ENCODE results near the gene MAPK14.
"Not testable (repeated sequence)": the region's sequence is repeated elsewhere in the genome, so short reads cannot be mapped to it uniquely, and the experiment has no call there.

Gene MAPK14

DNA sequence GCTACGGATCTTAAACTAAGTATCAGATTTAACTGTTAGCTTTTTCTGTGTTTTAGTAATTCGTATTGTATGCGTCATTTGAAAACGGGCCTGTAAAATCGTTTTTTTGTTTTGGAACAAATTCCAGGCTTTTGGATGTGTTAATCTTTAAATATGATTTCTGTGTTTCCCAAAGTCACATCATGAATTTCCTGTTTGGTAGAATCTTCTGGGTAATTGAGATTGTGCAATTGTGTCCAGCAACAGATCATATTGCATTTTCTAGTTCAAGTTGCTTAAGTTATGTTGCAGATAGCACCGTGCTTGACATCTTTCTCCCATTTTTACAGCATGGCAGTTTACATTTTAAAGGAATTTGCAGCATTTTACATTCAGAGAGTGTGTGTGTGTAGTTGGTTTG is 1.9 kb downstream of the MAPK14 start:
- TF ChIP-seq, protein P1, sequence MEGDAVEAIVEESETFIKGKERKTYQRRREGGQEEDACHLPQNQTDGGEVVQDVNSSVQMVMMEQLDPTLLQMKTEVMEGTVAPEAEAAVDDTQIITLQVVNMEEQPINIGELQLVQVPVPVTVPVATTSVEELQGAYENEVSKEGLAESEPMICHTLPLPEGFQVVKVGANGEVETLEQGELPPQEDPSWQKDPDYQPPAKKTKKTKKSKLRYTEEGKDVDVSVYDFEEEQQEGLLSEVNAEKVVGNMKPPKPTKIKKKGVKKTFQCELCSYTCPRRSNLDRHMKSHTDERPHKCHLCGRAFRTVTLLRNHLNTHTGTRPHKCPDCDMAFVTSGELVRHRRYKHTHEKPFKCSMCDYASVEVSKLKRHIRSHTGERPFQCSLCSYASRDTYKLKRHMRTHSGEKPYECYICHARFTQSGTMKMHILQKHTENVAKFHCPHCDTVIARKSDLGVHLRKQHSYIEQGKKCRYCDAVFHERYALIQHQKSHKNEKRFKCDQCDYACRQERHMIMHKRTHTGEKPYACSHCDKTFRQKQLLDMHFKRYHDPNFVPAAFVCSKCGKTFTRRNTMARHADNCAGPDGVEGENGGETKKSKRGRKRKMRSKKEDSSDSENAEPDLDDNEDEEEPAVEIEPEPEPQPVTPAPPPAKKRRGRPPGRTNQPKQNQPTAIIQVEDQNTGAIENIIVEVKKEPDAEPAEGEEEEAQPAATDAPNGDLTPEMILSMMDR (IDR thresholded peaks at IDR 0.05), result no peak
- peak overlapping the region; percentile 93 to 94 for H3K4me3 ChIP-seq
- no peaks in the 10 kb centered on the region for H3K9me3 ChIP-seq
- H3K27me3 ChIP-seq, result peaks cover 0 to under 1% of the 10 kb centered on the region in 2 donors
- intact Hi-C loops (cut with DNase I; ENCODE audit: low total_unique reads), result loop anchor here (5.0 kb wide), 1 partner anchor 168 kb away; the partner anchor contains the start of gene BRPF3
- no peaks in the 10 kb centered on the region for H3K36me3 ChIP-seq
- DNase-seq, result no peak
- H3K4me1 ChIP-seq, result peaks cover 0 to 65% (median 20%) of the 10 kb centered on the region in 4 donors
- H3K27ac ChIP-seq, result peak overlapping the region; percentile 85 to 87

DNA sequence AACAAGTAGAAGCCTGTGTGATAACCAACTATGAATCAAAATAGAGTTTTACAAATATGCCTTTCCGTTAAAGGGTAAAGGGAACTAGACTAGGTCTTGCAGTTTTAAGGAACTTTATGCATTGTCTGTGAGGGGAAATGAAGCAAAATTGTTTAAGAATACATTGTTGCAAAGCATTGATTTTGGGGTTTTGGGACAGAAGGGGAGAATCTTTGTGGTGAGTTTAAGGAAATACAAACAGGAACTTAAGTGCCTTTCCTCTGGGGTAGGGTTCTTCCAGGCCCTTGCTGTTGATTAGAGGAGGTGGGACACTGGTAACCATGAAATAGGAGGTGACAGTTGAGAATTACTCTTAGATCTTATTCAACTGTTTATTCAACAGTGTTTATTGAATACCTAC is 4.7 kb downstream of the MAPK14 start:
- DNase-seq, result no peak
- H3K27ac ChIP-seq, result no peak overlapping the region
- H3K27me3 ChIP-seq, result no peaks in the 10 kb centered on the region
- TF ChIP-seq, protein P1 (IDR thresholded peaks at IDR 0.05), result no peak
- no peaks in the 10 kb centered on the region for H3K36me3 ChIP-seq
- H3K9me3 ChIP-seq, result no peaks in the 10 kb centered on the region
- no peak overlapping the region for H3K4me3 ChIP-seq
- peaks cover 0 to 79% (median 32%) of the 10 kb centered on the region in 4 donors for H3K4me1 ChIP-seq
- intact Hi-C loops (cut with DNase I; ENCODE audit: low total_unique reads), result no loop called here

DNA sequence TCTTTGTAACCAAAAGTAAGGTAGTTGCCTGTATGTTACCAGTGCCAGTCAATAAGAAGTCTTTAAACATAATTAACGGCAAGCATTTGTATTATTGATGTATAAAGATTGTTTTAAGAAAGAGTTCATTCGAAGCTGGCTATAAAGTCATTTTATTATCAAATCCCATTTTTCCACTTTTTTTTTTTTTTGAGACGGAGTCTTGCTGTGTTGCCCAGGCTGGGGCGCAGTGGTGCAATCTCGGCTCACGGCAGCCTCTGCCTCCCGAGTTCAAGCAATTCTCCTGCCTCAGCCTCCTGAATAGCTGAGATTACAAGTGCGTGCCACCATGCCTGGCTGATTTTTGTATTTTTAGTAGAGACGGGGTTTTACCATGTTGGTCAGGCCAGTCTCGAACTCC is 5.5 kb downstream of the MAPK14 start:
- H3K27ac ChIP-seq; H3K4me3 ChIP-seq; H3K27me3 ChIP-seq; H3K9me3 ChIP-seq; DNase-seq; intact Hi-C loops (cut with DNase I; ENCODE audit: low total_unique reads); H3K36me3 ChIP-seq: not testable (repeated sequence)
- peaks cover 0 to 87% (median 40%) of the 10 kb centered on the region in 4 donors for H3K4me1 ChIP-seq

DNA sequence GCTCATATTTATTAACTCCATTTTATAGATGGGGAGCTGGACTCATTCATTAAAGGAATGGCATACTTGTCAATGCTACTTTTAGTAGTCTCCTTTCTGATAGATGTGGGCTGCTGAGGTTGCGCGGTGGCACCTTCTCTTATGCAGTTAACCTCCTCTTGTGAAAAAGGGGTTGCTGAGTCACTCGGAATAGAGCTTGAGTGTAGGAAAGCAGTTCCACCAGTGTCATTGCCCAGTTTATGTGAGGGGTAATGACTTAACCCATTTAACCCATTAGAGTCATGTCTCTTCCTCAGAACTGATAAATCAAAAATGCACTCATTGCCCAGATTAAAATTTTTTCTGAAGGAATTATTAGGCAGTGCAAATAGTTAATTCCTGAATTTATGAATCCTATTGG is 6.3 kb downstream of the MAPK14 start:
- no peaks in the 10 kb centered on the region for H3K36me3 ChIP-seq
- peaks cover 0 to 95% (median 47%) of the 10 kb centered on the region in 4 donors for H3K4me1 ChIP-seq
- H3K27me3 ChIP-seq, result no peaks in the 10 kb centered on the region
- no peak for DNase-seq
- H3K27ac ChIP-seq, result no peak overlapping the region
- H3K4me3 ChIP-seq, result no peak overlapping the region
- TF ChIP-seq, protein P1 (IDR thresholded peaks at IDR 0.05), result no peak
- no peaks in the 10 kb centered on the region for H3K9me3 ChIP-seq
- intact Hi-C loops (cut with DNase I; ENCODE audit: low total_unique reads), result no loop called here

DNA sequence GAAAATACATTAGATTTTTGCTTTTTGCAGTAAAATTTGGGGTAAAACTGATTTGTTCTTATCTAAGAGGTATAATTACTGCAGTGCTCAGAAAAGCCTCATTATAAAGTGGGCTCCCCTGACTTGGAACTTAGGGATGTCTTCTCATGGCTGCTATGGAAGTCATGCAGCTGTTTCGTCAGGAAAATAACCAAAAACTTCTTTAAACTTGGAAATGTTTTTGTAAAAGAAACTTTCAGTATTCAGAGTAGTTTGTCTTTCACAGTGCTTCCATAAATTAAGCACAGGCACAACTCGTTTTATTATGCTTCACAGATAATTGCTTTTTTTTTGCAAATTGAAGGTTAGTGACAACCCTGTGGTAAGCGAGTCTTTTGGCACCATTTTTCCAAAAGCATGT is 6.8 kb downstream of the MAPK14 start:
- no peaks in the 10 kb centered on the region for H3K27me3 ChIP-seq
- TF ChIP-seq, protein P1 (IDR thresholded peaks at IDR 0.05), result no peak
- peaks cover 0 to 99% (median 52%) of the 10 kb centered on the region in 4 donors for H3K4me1 ChIP-seq
- no peaks in the 10 kb centered on the region for H3K9me3 ChIP-seq
- intact Hi-C loops (cut with DNase I; ENCODE audit: low total_unique reads), result no loop called here
- no peak for DNase-seq
- H3K36me3 ChIP-seq, result no peaks in the 10 kb centered on the region
- no peak overlapping the region for H3K4me3 ChIP-seq
- H3K27ac ChIP-seq, result no peak overlapping the region

DNA sequence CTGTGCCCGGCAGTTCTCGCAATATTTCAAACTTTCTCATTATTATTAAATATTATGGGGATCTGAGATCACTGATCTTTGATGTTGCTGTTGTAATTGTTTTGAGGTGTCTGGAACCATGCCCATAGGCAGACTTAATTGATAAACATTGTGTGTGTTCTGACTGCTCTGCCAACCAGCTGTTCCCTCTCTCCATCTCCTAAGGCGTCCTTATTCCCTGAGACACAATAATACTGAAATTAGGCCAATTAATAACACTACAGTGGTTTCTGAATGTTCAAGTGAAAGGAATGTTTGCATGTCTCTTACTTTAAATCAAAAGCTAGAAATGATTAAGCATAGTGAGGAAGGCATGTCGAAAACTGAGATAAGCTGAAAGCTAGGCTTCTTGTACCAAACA is 7.6 kb downstream of the MAPK14 start:
- Histone ChIP-seq H3K9me3 (no peaks in the 10 kb centered on the region), H3K27ac (no peak overlapping the region), H3K27me3 (no peaks in the 10 kb centered on the region), H3K4me3 (no peak overlapping the region), H3K36me3 (no peaks in the 10 kb centered on the region), H3K4me1 (peaks cover 0 to 99% (median 53%) of the 10 kb centered on the region in 4 donors)
- TF ChIP-seq, protein P1 (IDR thresholded peaks at IDR 0.05), result no peak
- intact Hi-C loops (cut with DNase I; ENCODE audit: low total_unique reads), result no loop called here
- DNase-seq, result no peak
